Stimulated activated CD4-positive, alpha-beta T cell treated with anti-CD3 and anti-CD28 coated beads, Interleukin-4, amount 100 ng/mL, for 48 hours (primary cell): ENCODE results near the gene RNF113B.

Experiments
- DNase-seq, 2 donors: peaks; one replicate each; pipeline ENCODE4 v3.0.0-alpha.2; 2020; ENCODE audit warnings: low read depth in 2 of 2

RNF113B gene

DNA sequence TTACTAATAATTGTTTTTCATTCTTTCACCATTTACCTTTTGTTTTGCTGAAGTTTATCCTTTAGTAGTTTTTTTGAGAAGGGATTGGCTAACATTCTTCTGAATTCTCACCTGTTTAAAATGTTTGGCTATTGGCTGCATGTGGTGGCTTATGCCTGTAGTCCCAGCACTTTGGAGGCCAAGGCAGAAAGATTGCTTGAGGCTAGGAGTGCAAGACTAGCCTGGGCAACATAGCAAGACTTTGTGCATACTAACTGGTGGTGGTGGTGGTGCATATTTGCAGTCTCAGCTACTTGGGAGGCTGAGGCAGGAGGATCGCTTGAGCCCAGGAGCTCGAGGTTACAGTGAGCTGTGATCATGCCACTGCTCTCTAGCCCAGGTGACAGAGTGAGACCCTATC, 27.5 kb upstream of the RNF113B start:
- no peak for DNase-seq

DNA sequence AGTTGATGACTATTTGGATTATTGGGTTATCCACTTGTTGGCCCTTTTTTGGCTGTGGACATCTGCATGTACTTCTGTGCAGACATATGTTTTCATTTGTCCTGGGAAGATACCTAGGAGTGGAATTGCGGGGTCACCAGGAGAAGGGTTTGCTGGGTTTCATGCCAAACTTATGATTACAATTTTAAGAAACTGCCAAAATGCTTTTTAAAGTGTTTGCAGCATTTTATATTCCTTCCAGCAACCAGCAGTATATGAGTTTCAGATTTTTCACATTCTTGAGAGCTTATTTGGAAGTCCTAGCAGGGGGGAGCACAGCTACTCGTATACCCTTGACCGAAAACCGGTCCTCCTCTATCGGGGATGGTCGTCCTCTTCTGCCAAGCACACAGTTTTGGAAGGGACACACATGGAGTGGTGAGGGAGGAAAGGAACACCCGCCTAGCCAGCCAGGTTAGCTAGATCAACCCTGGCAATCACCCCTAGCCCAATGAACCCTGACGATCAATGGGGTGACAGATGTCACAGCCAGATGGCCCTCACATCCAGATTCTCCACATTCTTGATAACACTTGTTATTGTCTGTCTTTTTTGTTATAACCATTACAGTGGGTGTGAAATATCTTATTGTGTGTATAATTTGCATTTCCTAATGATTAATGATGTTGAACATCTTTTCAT, 26.7 kb upstream of the RNF113B start:
- no peak for DNase-seq

DNA sequence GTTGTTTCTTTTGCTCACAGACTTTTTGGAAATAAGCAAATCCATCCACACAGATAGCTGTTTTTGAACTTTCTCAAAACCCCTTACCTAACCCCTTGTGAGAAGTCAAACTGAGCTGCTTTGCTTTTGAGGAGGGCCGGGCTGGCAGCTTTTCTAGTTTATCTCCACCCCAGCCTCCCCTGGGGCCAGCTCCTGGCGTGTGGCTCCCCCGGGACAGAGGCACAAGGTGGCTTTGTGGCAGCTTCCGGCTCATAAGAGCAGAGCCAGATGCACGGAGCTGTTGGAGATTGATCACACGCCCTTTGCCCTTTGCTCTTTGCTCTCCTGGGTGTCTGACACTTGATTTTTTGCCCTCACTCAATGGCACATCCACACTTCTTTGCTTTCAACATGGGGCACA, 24.9 kb upstream of the RNF113B start:
- DNase-seq = no peak

DNA sequence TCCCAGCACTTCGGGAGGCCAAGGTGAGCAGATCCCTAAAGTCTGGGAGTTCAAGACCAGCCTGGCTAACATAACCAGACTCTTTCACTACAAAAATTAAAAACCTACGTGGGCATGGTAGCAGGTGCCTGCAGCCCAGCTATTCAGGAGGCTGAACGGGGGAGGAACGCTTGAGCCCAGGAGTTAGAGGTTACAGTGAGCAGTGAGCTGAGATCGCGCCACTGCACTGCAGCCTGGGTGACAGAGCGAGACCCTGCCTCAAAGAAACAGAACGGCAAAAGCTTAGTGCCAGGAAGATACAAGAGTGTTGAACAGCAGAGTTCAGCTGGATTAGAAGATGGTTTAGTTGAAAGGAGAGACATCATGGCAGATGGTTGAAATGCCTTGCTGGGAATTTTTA, 24.1 kb upstream of the RNF113B start:
- DNase-seq = no peak

DNA sequence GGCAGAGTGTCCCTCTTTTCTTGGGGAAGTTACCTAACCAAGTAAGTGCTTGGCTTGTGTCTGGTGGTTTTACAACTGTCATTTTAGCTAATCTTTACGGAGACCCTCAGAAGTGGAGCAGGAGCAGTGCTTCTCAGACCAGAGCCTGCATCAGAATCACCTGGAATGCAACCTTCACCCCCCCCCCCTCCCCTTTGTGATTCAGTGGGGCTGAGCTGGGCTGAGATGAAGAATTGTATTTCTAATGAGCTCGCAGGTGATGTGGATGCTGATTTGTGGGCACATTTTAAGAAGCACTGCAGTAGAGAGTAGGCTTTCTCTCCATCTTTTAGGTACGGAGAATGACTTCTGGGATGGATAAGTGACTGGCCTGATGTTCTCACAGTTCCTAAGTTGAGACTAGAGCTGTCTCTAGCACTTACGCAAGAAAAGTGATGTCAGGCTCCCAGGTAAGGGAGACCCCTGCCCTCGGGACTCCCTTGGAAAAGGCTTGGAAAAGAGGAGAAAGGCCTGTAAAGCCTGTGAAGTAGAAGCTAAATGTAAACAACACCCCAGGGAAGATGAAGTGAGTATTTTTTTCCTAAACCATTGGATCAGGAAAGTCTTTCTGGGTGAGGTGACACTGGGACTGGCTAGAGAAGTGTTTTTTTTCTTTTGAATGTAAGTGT, 23.3 kb upstream of the RNF113B start:
- no peak for DNase-seq

DNA sequence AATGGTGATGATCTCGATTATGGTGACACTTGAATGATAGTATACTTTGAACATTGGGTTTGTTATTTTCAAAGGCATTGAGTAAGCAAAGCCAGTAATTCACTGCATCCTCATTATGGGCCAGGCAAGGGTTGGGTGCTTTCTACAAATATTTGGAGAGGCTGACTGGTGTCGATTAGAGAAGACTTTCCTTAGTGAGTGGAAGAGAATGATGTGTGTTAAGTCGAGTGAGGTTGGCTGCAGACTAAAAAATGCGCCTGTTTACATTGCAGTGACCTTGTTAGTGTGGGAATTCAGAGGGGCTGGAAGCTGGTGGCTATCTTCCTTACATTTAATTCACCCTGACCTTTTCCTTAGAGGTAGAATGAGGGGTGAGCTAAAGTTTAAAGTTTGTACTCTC, 22.4 kb upstream of the RNF113B start:
- DNase-seq = no peak

DNA sequence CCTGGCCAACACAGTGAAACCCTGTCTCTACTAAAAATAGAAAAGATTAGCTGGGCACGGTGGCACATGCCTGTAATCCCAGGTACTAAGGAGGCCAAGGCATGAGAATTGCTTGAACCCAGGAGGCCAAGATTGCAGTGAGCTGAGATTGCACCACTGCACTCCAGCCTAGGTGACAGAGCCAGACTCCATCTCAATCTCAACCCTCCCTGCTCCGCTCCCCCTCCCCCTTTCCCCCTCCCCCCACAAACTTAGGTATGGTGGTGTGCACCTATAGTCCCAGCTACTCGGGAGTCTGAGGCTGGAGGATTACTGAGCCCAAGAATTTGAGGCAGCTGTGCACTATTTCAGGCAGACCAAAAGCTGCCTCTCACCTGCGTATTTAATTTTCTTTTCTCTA, 21.6 kb upstream of the RNF113B start:
- no peak for DNase-seq

DNA sequence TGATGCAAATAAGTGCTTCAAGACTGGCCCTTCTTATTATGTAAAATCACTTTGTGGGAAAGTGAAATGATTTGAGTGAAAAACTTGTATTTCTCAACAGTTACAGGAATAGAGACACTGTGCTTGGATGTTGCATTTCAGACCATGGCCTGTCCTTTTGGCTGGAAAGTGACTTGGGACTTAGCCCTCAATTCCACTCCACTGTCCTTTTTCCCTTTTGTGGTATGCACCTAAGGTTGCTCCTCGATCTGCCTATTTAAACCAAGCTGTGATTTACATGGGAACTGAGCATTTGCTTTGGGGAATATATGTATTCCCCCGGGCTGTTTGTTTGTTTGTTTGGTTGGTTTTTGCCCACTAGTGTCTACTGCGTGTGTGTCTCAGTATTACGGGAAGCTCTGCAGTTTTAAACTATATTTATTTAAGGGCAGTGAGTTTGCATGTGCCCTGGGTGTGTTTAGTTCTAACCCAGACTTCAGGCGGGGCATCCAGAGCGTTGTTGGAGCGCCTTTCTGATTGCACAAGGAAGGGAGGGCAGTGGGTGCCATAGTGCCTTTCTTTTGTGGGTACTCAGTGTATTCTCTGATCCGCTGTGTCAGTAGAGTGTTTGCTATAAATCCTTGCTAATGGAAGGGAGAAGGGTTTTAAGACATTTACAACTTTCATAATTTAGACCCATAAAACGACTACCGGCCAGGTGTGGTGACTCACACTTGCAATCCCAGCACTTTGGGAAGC, 18.2 kb upstream of the RNF113B start:
- DNase-seq = no peak

DNA sequence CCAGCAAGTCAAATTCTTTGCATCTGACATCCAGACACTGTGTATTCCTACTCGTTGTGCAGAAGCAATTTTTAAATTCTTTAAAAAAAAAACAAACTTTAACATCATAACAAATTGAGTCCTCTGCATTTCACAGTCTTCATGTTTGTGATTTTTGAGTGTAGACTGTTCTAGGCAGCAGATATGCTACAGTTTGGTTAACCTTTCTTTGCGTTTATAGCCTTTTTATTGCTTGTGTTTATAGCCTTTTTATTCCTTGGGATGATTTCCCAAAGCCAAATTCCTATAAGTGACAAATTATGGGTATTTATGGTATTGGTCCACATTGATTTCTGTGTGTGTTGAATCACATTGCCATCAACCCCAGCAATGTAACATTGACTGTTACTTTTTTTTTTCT, 14.9 kb upstream of the RNF113B start:
- no peak for DNase-seq

DNA sequence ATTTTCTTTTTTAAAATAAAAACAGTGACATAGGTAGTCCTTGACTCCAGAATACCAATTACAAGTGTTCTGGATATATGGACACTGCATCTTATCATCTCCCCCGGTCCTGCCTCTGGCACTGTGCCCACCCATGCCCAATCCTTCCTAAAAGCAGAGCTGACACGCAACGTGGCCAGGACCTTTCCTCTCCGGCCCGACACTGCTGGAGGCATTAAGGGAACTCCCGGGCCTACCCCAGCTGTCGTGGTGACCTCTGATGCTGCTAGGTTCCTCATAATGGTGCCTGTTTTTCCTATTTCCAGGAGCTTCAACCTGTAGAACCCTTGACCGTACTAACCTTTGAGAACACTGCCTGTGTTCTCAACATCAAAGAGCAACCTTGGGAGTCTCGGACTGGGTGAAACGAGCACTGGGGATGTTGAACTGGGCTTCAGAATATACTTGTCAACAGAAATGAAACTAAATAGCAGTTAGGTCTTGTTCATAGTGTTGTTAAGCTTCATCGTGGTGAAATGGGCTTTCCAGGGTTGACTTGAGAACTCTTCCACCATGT, 13.9 kb upstream of the RNF113B start:
- no peak for DNase-seq

DNA sequence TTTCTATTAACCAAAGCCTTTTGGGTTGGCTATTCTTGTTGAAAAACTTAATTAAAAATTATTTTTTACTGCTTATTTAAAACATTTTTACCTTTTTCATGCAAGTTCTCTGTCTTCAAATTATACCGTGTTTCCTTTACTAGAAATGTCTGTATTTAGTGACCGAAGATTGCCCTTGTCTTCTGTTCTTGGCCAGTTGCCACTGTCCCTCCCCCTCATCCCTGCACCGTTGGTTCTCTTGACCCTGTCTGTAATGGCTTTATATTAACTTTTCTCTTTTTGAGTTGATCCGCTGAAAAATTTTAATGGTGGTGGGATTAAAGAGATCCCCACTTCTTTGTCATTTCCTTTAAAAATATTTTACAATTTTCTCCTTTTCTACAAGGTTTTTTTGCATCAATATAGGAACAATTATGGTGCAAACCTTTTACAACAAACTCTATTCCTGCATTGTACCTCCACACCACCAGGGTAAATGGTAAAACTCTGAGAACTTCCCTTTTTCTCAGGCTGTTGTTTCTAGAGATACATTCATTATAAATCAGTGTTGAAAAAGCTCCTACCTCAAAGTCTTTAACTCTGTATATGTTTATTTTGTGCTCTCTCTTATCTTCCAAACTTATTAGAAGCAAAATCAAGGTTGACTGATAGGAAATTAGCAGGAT, 12.9 kb upstream of the RNF113B start:
- no peak for DNase-seq

DNA sequence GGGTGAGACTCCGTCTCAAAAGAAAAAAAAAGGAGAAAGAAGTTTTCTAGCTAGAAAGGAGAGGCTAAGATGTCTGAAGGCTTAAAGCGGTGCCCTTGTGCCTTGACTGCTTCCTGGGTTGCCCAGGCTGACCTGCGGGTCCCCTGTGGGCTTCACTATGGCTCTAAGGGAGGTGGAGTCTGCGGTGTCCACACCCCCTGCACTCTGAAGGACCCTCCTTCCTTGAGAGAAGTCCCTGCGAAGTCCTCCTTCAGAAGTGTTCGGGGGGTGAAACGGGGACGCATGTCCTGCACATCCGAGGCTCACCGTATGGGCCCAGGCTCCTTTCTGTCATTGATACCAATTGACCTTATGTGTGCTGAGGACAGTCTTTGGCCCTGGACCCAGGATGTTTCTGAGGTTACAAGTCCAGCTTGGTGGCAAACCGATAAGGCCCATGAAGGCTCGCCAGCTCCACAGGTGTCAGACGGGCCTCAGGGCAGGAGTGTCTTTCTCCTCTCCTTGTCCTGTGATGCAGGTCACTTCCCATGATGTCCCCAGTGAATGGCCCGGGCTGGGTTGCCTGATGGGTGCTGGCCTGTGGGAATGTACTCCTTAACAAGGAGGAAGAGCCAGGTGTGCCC, 11.6 kb upstream of the RNF113B start:
- no peak for DNase-seq

DNA sequence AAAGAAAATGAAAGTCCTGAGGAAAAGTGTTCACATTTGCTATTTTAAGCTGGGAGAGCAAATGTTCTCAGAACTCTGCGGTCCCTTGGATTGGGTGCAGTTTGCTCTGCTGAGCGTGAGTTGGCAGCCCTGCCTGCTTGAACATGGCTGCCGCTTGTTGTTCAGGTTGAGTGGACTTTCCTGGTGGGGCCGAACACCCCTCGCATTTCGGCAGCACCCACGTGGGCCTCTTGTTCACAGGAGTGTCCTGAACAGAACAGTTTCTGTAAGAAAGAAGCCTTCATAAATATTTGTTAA, 10.8 kb upstream of the RNF113B start:
- DNase-seq = no peak

DNA sequence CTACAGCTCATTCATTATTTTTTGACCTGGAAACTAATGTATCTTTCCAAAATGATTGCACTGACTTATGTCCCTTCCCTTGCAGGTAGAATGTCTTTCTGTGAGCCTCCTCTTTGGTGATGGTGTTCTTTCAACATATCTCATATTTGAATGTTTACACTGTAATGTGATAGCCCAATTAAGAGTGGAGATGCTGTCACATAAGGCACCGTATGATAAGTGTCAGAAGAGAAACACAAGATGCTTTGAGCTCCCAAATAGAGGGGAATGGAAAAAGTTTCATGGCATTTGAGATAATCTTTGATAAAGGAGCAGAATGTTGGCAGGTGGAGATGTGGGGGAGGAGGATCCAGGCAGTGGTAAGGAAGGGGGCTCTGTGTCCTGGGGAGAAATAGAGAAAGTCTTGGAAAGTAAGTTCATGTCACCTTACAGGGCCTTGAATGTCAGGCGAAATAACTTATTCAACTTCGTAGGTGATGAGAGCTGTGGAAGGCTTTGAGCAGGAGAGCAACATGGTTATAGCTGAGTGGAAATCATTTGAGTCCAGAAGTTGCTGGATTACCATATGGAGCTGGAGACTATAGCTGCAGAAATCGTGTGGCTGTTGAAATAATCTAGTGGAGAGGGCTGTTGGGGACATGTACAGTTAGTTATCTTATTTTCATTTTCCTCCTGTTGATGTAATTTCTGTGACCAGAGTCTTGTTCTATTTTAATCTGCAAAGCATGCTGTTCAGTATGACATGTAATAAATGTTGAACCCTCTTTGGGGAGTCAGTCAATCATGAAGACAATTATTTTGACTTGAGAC, 10.3 kb upstream of the RNF113B start:
- no peak for DNase-seq

DNA sequence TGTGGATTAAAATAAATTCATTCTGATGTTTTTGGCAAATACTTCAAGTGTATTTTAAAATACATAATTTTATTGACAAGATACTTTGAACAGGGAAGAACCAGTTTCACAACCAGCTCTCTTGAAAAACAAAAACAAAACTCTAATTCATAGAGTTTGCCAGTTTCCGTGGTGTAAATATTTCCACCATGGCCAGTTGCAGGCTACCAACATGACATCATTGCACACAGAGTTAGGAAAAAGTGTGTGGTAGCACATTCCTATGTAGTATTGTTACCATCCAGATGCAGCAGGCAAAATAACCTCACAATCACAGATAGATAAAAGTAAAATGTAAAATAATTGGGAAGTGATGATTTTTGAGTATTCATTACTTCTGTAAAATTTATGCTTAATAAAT, 7.7 kb upstream of the RNF113B start:
- DNase-seq = no peak

DNA sequence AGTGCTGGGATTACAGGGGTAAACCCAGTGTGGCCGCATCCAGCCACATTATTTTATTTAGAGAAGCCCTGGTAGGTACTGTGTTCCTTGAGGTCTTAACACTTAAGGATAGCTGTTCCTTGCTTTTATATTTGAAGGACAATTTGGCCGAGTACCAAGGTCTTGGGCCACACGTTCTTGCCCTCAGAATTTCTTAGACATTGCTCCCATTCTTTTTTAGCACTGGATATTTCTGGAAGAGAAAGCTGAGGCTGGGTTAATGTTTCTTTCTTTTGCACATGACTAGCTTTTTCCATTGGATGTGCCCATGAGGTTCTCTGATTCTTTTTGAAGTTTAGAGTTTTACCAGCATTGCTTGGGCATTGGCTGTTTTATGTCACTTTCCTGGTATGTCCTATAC, 5.5 kb upstream of the RNF113B start:
- DNase-seq = no peak

DNA sequence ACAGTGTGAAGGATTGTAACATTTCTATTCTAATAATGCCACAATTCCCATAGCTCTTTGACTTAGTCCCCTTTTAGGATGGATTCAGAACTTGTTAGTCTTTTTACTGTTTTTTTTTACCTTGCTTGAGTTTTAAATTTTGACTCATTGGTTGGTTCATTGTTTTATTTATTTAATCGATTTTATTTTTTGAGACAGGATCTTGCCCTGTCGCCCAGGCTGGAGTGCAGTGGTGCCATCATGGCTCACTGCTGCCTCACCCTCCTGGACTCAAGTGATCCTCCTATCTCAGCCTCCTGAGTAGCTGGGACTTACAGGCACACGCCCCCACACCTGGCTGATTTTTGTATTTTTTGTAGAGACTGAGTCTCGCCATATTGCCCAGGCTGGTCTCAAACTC, 5.1 kb upstream of the RNF113B start:
- no peak for DNase-seq

DNA sequence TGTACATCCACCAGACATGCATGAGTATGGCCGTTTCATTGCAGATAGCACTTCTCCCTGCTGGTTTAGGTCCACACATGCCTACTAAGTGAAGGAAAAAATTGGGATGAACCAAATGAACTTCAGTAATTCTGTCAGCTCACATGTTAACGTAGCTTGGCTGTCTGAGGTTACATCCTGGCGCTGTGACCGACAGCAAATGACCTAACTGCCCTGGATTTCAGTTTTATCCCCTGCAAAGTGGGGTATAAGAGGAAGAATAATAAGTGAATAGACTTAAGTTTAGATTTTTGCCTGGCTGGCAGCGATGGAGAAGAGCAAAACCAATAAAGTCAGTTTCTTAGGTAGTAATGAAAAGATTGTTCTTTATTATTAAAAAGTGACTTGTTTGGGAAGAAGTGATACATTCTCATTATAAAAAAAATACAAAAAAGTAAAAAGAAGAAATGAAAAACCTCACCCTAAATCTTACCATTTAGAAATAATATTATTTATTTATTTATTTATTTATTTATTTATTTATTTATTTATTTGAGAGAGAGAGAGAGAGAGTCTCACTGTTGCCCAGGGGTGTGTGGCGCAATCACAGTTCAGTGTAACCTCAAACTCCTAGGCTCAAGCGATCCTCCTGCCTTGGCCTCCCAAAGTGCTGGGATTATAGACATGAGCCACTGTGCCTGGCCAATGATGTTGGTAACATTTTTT, 4.2 kb upstream of the RNF113B start:
- no peak for DNase-seq

DNA sequence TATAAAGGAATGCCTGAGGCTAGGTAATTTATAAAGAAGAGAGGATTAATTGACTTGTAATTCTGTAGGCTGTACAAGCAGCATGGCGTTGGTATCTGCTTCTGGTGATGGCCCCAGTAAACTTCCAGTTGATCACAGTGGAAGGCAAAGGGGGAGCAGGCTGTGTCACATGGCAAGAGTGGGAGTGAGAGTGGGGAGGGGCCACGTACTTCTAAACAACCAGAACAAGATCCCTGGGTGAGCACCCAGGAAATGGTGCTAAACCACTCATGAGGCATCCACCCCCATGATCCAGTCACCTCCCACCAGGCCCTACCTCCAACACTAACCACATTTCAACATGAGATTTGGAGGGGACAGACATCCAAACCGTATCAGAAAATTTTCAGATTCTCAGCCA, 3.0 kb upstream of the RNF113B start:
- no peak for DNase-seq

DNA sequence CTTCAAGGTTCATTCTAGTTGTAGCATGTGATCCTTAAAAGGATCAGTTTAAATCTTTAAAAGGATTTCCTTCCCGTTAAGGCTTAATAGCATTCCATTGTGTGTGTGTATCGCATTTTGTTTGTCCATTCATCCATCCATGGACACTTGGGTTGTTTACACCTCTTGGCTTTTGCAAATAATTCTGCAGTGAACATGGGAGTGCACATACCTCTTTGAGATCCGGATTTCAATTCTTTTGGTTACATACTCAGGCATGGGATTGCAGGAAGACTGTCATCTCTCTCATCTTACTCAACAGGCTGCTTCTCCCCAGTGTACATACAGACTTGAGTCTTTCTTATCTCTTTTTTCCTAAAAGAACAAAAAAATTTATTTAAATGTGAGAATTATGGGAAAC, 1.2 kb downstream of the RNF113B start:
- DNase-seq = no peak

DNA sequence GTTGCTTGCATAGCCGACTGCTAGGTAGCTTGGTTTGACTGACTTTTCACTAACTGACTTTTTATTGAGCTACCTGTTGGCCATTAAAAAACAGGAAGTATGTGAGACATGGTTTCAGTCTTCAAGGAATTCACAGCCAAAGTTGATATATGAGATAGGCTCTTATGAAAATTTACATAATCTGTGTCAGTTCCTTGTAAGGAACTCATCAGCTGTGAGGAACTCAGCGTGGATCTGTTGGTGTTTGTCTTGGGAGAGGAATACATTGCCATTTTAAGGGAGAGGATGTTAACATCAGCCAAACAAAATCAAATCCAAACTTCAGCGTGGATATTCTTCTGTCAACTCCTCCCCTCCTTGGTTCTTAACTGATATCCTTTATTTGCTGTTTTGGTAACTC, 2.0 kb downstream of the RNF113B start:
- no peak for DNase-seq
